Superior temporal gyrus (tissue), 1 donor: ENCODE results near the gene LHX3.
"Not testable (repeated sequence)": the region's sequence is repeated elsewhere in the genome, so short reads cannot be mapped to it uniquely, and the experiment has no call there.

Source experiments
- DNase-seq: peaks from one replicate; pipeline ENCODE4 v3.0.0-alpha.2; 2016; ENCODE audit errors: extremely low spot score

Gene LHX3

DNA sequence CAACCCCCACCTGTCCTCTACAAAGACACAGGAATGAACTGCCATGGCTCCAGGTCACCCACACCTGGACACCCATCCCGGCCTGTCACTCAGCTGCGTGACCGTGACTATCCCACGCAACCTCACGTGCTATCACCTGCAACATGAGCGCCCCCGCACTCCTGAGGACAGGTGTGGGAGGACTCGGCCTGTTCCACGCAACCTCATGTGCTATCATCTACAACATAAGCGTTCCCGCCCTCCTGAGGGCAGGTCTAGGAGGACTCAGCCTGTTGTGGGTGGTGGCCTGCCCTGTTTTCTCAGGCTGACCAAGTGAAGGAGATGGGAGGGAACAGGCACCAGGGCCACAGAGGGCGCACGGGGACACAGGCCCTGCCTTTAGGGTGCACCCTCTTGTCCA, 36.6 kb upstream of the LHX3 start:
- DNase-seq, result no peak

GRCh38 chr9:136240941-136241340, 36.0 kb upstream of the LHX3 start:
- DNase-seq, result no peak

DNA sequence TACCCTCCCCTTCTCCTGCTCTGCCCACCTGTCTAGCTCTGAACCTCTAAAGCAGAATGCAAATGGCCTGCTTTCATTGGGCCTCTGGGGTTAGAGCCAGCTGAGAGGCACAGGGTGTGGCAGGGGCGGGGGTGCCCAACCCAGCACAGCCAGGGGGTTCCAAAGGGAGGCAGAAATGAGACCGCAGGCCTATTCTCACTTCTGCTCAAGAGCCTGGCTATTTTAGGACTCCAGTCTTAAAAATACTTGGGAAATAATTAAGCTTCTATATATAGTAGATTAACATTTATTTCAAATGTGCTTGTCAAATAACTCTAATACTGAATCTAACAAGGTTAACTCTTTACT, 35.0 kb upstream of the LHX3 start:
- no peak for DNase-seq

- no peak for DNase-seq
Measured at GRCh38 chr9:136239135-136239982, 34.4 kb upstream of the LHX3 start.

- DNase-seq, result no peak
Measured at GRCh38 chr9:136238342-136238732, 33.4 kb upstream of the LHX3 start.

DNA sequence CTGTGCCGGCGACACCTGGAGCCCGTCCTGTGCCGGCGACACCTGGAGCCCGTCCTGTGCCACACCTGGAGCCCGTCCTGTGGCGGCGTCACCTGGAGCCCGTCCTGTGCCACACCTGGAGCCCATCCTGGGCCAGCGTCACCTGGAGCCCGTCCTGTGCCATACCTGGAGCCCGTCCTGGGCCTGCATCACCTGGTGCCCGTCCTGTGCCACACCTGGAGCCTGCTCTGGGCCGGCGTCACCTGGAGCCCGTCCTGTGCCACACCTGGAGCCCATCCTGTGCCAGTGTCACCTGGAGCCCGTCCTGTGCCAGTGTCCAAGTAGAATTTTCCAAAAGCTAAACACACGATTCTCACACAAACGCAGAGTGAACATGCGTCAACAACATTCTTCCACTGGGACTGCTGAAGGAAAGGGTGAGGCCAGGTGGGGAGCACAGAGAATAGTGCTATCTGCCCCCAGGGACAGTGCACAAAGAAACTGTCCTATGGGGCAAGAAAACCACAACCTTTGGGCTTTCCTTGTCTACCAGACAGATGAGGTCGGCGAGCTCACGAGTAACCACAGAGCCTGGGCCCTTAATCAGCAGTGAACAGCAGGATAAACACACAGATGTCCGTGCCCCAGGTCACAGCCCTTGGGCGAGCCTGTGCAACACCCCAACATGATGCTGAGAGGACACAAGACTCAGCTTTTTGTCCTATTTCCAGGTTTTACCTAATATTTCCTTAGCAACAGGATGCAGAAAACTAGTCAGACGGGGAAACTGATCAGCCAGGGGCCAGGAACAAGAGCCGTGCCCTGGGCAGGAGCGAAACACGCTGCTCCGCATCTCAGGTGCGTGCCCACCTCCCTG, 32.8 kb upstream of the LHX3 start:
- DNase-seq, result no peak

- not testable (repeated sequence) for DNase-seq
Measured at GRCh38 chr9:136236471-136237410, 31.8 kb upstream of the LHX3 start.

- DNase-seq, result no peak
Measured at GRCh38 chr9:136235709-136236455, 31.0 kb upstream of the LHX3 start.

- no peak for DNase-seq
Measured at GRCh38 chr9:136235171-136235570, 30.2 kb upstream of the LHX3 start.

DNA sequence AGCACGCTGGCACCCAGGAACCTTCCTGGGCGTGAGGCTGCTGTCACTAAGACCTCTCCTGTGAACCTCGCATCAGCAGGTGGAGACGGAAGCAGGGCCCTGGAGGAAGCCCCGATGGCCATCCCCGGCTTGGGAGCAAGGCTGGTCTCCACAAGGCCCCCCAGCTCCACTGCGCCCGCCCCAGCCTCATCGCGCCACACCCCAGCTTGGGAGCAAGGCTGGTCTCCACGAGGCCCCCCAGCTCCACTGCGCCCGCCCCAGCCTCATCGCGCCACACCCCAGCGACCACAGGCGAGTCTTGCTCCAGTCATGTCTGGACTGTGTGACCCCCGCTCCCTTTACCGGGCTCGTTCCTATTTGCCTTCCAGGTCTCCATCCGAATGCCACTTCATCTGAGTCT, 29.7 kb upstream of the LHX3 start:
- DNase-seq, result no peak

- no peak for DNase-seq
Measured at GRCh38 chr9:136233868-136234267, 28.9 kb upstream of the LHX3 start.

DNA sequence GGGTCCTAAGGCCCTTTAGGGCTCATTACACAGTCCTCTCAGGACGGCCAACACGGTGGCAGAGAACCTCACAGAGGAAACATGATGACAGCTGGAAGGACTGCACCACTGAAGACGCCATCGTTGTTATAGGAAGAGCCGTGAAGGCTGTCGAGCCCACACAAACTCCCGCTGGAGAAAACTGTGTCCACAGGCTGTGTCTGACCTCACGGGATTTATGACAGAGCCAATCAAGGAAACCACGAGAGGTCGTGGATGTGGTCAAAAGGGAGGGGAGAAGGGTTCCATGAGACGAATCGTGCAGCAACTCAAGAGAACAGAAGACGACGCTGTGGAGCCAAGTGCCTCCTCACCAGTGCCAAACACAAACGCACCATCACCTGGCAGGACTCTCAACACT, 28.5 kb upstream of the LHX3 start:
- DNase-seq, result no peak

- DNase-seq, result no peak
Measured at GRCh38 chr9:136232969-136233368, 28.0 kb upstream of the LHX3 start.

GRCh38 chr9:136231478-136232297, 26.8 kb upstream of the LHX3 start:
- DNase-seq, result no peak

GRCh38 chr9:136230773-136231172, 25.8 kb upstream of the LHX3 start:
- DNase-seq, result no peak

DNA sequence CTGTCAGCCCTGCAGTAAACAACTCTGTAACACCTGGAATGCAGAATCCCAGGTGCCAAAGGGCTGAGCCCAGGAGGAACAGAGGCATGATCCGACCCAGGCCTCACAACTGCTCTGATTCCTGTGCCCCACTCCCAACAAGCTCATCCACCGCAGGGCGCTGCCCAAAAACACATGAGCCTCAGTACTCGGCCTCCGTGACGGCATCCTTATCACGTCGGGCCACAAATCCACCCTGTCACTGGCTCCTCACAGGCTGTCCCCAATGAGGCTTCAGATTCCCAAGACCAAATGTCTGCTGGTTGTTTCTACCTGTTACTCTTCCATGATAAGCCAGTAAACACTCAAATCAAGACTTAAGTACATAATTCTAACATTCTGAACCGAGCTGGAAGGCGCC, 25.4 kb upstream of the LHX3 start:
- DNase-seq, result no peak

DNA sequence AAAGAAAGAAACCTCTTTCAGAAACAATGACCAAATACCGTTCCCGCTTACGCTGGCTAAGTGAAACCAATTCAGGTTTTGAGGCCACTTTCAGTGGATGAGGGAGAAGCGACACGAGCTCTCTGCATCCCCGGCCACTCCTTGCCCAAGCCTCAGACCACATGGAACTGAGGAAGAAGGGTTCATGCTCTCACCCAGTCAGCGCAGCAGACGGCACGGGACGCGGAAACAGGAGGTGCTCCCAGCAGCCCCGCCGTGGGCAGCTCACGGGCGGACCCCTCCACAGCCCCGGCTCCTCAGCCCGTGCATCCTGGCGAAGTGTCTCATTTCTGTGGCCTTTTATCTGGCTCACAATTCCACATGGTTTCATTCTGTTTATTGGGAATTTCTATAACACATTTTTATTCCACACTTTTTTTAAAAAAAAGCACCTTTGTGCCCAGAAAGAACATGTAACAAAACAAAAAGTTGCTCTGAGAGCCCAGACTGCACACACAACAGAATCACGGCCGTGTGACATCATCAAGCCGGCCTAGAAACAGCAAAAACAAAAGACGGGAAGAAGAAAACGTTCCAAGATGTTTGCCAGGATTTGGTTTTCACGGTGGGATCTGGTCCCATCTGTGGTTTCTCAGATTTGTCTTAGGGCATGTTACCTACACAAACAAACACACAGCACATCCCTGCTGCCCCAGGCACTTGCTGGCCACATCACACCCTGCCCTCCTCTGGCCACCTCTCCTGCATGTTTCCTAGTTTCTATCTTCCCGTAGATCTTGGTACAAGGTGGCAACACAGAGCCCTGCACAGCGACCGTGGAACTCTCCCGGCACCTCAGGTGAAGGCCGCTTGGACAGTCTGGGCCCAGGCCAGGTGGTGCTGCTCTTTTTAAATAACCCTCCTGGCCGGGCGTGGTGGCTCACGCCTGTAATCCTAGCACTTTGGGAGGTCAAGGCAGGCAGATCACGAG, 24.5 kb upstream of the LHX3 start:
- DNase-seq, result no peak

DNA sequence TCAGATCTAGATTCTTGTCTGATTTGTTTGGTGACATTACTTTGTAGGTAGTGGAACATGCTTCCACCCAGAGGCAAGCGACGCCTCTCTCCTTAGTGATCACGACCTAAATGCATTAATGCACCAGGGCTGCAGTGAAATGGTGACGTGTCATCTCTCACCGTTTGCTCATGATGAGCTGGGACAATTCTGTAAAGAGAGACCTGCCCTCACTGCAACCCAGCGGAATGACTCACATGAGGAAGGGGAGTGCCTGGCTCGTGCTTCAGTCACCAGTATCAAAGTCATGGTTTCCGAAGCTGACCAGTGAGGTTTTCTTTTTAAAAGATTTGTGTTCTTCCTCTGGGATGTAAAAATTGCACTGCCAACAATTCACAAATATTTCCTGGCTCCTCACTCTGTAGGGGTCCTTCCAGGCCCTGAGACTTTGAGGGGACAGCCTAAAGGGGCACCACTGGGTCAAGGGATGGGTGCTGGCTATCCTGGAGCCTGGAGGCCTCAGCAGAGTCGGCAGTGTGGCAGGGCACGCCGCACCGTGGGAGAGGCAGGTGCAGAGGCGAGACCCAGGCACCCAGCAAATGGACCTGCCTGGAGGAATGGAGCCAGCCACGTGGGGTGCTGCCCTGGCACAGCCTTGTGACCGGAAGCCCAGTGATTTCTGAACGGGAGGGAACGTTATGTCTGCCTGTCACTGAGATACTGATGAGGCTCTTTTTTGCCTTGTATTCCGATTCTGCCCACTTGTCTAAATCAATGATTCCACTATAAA, 23.4 kb upstream of the LHX3 start:
- no peak for DNase-seq
